K562 (cell line): Measurements from ENCODE around the gene SNAPC2. TPM values are rescaled to one million over a fixed set of nuclear protein-coding genes. Genes with fewer than 3 reads are reported as not detected.

Experiments used
- ASH1L ChIP-seq: fragments of 450-650 bp; IDR thresholded peaks from 2 replicates; pipeline ENCODE4 v1.6.1; 2018; ENCODE audit warnings: borderline replicate concordance, mild to moderate bottlenecking, low read depth; ENCODE audit not compliant: partially characterized antibody
- BRD4 ChIP-seq: fragments of 200-600 bp; sonication (generic); IDR thresholded peaks from 2 replicates; pipeline ENCODE4 v1.6.1; 2017; ENCODE audit warnings: inconsistent platforms
- CBFB ChIP-seq: sonication (generic); formaldehyde crosslinking; IDR thresholded peaks from 2 replicates; pipeline ENCODE4 v1.4.0; 2020; ENCODE audit warnings: mild to moderate bottlenecking, missing genetic modification reagents
- CREB1 ChIP-seq, 2 experiments: sonication (generic) in 1 of 2; formaldehyde crosslinking in 1 of 2; IDR thresholded peaks; 2 replicates each; pipeline versions ENCODE4 v1.6.1 to v1.8.0; 2012 to 2022; ENCODE audit warnings: inconsistent platforms in 1 of 2, mild to moderate bottlenecking in 1 of 2, missing genetic modification reagents in 1 of 2, moderate library complexity in 1 of 2
- DDX20 ChIP-seq: fragments of 450-650 bp; IDR thresholded peaks from 2 replicates; pipeline ENCODE4 v1.6.1; 2016; ENCODE audit warnings: missing genetic modification characterization, low read depth, mild to moderate bottlenecking, missing compliant biosample characterization, moderate library complexity
- DEAF1 ChIP-seq: fragments of 450-650 bp; formaldehyde crosslinking; IDR thresholded peaks from 2 replicates; pipeline ENCODE4 v1.4.0; 2020; ENCODE audit warnings: mild to moderate bottlenecking, moderate library complexity
- DMBX1 ChIP-seq: fragments of 250-450 bp; sonication (Bioruptor Pico); IDR thresholded peaks from 2 replicates; pipeline ENCODE4 v1.8.0; 2022; ENCODE audit warnings: inconsistent platforms, mild to moderate bottlenecking, moderate library complexity, borderline replicate concordance
- DNMT1 ChIP-seq: fragments of 450-650 bp; IDR thresholded peaks from 2 replicates; pipeline ENCODE4 v1.6.1; 2016; ENCODE audit warnings: antibody characterized with exemption, mild to moderate bottlenecking
- FOXK2 ChIP-seq, 2 experiments: fragments of 450-650 bp; IDR thresholded peaks in 1 of 2; conservative IDR thresholded peaks in 1 of 2; 2 replicates each; pipeline ENCODE4 v1.6.1; 2016; ENCODE audit warnings: low read depth in 2 of 2, mild to moderate bottlenecking in 1 of 2
- HES1 ChIP-seq: fragments of 450-650 bp; IDR thresholded peaks from 2 replicates; pipeline ENCODE4 v1.6.1; 2016; ENCODE audit warnings: low read depth, mild to moderate bottlenecking, moderate library complexity
- HNRNPH1 ChIP-seq: fragments of 200-400 bp; formaldehyde crosslinking; optimal IDR thresholded peaks from 2 replicates; pipeline ENCODE3; 2017; ENCODE audit warnings: low read depth, mild to moderate bottlenecking, low read length, moderate library complexity
- KLF6 ChIP-seq: fragments of 250-450 bp; sonication (Bioruptor Pico); IDR thresholded peaks from 2 replicates; pipeline ENCODE4 v1.4.0; 2020; ENCODE audit warnings: mild to moderate bottlenecking, moderate library complexity, borderline replicate concordance
- MCM5 ChIP-seq: fragments of 450-650 bp; IDR thresholded peaks from 2 replicates; pipeline ENCODE4 v1.6.1; 2016; ENCODE audit warnings: low read depth
- NR1H2 ChIP-seq: sonication (generic); formaldehyde crosslinking; IDR thresholded peaks from 2 replicates; pipeline ENCODE4 v1.4.0; 2020; ENCODE audit warnings: mild to moderate bottlenecking, missing genetic modification reagents
- RAD21 ChIP-seq, 2 experiments: fragments of 250-450 bp in 1 of 2; fragments of 450-650 bp in 1 of 2; sonication (Bioruptor Pico) in 1 of 2; formaldehyde crosslinking in 1 of 2; IDR thresholded peaks in 1 of 2; conservative IDR thresholded peaks in 1 of 2; 2 replicates each; pipeline versions ENCODE4 v1.4.0 to v1.8.0; 2020 to 2022; ENCODE audit warnings: mild to moderate bottlenecking in 2 of 2, moderate library complexity in 1 of 2
- SFPQ ChIP-seq: fragments of 200-400 bp; formaldehyde crosslinking; IDR thresholded peaks from 2 replicates; pipeline ENCODE4 v1.6.1; 2017; ENCODE audit warnings: mild to moderate bottlenecking, low read depth, low read length, moderate library complexity
- SMARCC2 ChIP-seq: fragments of 450-650 bp; IDR thresholded peaks from 2 replicates; pipeline ENCODE4 v1.6.1; 2017; ENCODE audit warnings: antibody characterized with exemption, moderate library complexity, mild to moderate bottlenecking, low read depth
- TRIM28 ChIP-seq: fragments of 450-650 bp; IDR thresholded peaks from 2 replicates; pipeline ENCODE4 v1.6.1; 2017
- USF2 ChIP-seq: sonication (generic); formaldehyde crosslinking; IDR thresholded peaks from 2 replicates; pipeline ENCODE4 v1.5.0; 2020; ENCODE audit warnings: missing genetic modification reagents
- ZBTB17 ChIP-seq: fragments of 450-650 bp; formaldehyde crosslinking; IDR thresholded peaks from 2 replicates; pipeline ENCODE4 v1.4.0; 2020; ENCODE audit warnings: mild to moderate bottlenecking
- ZNF134 ChIP-seq: fragments of 250-450 bp; sonication (Bioruptor Pico); conservative IDR thresholded peaks from 2 replicates; pipeline ENCODE4 v1.4.0; 2020
- ZNF274 ChIP-seq: IDR thresholded peaks from 2 replicates; pipeline ENCODE4 v1.6.1; 2011; ENCODE audit warnings: low read depth, mild to moderate bottlenecking, low read length, moderate library complexity, borderline replicate concordance
- ZNF408 ChIP-seq: fragments of 250-450 bp; sonication (Bioruptor Pico); IDR thresholded peaks from 2 replicates; pipeline ENCODE4 v1.4.0; 2020; ENCODE audit warnings: low read depth, mild to moderate bottlenecking, moderate library complexity
- polyA plus RNA-seq, 8 experiments: library from polyadenylated mRNA; depleted of rRNA in 4 of 8; stranded (reverse) in 5 of 8; unstranded in 3 of 8; fragments of >200 nt; fragmentation: Nextera tagmentation in 2 of 8; fragmentation: Illumina TruSeq in 1 of 8; extraction: Ambion mirVana in 2 of 8; extraction: Trizol in 1 of 8; gene quantifications; 2 replicates each; pipeline versions ENCODE4 v1.2.1 to v1.2.3, GENCODE V29; 2011 to 2014; ENCODE audit warnings: inconsistent platforms in 1 of 8, missing spikeins in 1 of 8
- total RNA-seq, 7 experiments: library from RNA; depleted of rRNA in 6 of 7; stranded (reverse); fragments of >200 nt in 6 of 7; fragmentation: Illumina TruSeq in 2 of 7; extraction: Trizol in 2 of 7; gene quantifications; 2 replicates each; pipeline versions ENCODE4 v1.2.1 to v1.2.3, GENCODE V29; 2011 to 2021; ENCODE audit warnings: low replicate concordance in 1 of 7

The SNAPC2 gene
- total and polyA plus RNA-seq, 9 of the 15 experiments (the other 6 are each of a cell fraction or from before 2014, with no cell fraction given) = 0.59 to 45.1 (median 15.3) TPM

GRCh38 chr19:7925171-7925851 is 5.2 kb downstream of the SNAPC2 start (continued):
- no peak for TF ChIP-seq ASH1L
- TF ChIP-seq DEAF1 (CRISPR knock-in tag) = no peak
- TF ChIP-seq NR1H2 (CRISPR knock-in tag) = no peak
- TF ChIP-seq SMARCC2 = no peak
- TF ChIP-seq USF2 (CRISPR knock-in tag) = no peak
- TF ChIP-seq ZBTB17 (CRISPR knock-in tag) = no peak
- peak; percentile 52; the same call in 1 of the 2 replicates for TF ChIP-seq DMBX1
- TF ChIP-seq FOXK2 (conservative IDR thresholded peaks at IDR 0.05 in 1 of 2, IDR thresholded peaks at IDR 0.05 in 1 of 2; ENCODE audit: low read depth in 2 of 2) = no peak
- TF ChIP-seq BRD4 = no peak
- TF ChIP-seq ZNF274 = no peak
- TF ChIP-seq CREB1 (IDR thresholded peaks at IDR 0.05) = peak; percentile 26; the same call in 1 of the 2 replicates
- TF ChIP-seq CREB1 (CRISPR knock-in tag; IDR thresholded peaks at IDR 0.05) = peak; percentile 74; the same call in 1 of the 2 replicates
- TF ChIP-seq HES1 = no peak
- TF ChIP-seq KLF6 (CRISPR knock-in tag) = no peak
- no peak for TF ChIP-seq ZNF134
- no peak; the same call in 1 of the 2 replicates for TF ChIP-seq TRIM28
- TF ChIP-seq DDX20 = no peak
- TF ChIP-seq DNMT1 = no peak
- no peak for TF ChIP-seq SFPQ
- peak; percentile 52 to 77 for TF ChIP-seq RAD21 (CRISPR knock-in tag; conservative IDR thresholded peaks at IDR 0.05 in 1 of 2, IDR thresholded peaks at IDR 0.05 in 1 of 2)
- TF ChIP-seq MCM5 = no peak
- TF ChIP-seq CBFB (CRISPR knock-in tag) = no peak
- TF ChIP-seq HNRNPH1 = no peak
- TF ChIP-seq ZNF408 (CRISPR knock-in tag) = no peak
